ENCODE measurements around the gene HCCS. TPM values are rescaled to one million over a fixed set of nuclear protein-coding genes. Genes with fewer than 3 reads are reported as not detected.

The HCCS gene
- total and polyA plus RNA-seq, 2 experiments from 2014 or later: 18.6 to 27.7 TPM

DNA sequence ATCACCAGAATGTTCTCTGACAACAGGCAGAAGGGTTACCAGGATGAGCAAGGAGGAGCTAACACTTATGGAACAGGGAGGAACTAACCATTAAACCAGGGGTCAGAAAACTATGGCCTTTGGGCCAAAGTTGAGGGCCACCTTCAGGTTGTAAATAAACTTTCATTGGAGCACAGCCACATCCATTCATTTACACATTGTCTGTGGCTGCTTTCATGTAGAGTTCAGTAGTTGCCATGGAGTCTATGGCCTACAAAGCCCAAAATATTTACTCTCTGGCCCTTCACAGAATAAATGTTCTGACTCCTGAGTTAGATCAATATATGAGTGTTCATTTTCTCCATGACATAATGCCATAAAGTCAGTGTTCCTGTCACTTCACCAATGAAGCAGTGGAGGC, 13.2 kb upstream of the HCCS start:
- Histone ChIP-seq H3K4me2 (no peak overlapping the region), H3F3A (replicated peaks; ENCODE audit: low read depth) (no peaks in the 10 kb centered on the region), H3K27me3 (ENCODE audit: insufficient read depth) (no peaks in the 10 kb centered on the region), H3K4me3 (no peak overlapping the region), H3K79me2 (replicated peaks; ENCODE audit: insufficient read depth) (no peaks in the 10 kb centered on the region), H3K4me1 (ENCODE audit: insufficient read depth) (no peaks in the 10 kb centered on the region), H3K27ac (ENCODE audit: low read depth) (no peak overlapping the region), H4K20me1 (replicated peaks; ENCODE audit: insufficient read depth) (no peaks in the 10 kb centered on the region), H3K36me3 (ENCODE audit: insufficient read depth) (no peaks in the 10 kb centered on the region), H2AFZ (no peak overlapping the region), H3K9me2 (ENCODE audit: insufficient read depth) (no peaks in the 10 kb centered on the region)
- TF ChIP-seq ZNF331 (CRISPR knock-in tag; IDR thresholded peaks at IDR 0.05; ENCODE audit: low read depth) (no peak), STAT1 (IDR thresholded peaks at IDR 0.05; ENCODE audit: unreplicated experiment) (no peak), JUNB (IDR thresholded peaks at IDR 0.05; ENCODE audit: unreplicated experiment) (no peak)
- TF ChIP-seq, protein P1, sequence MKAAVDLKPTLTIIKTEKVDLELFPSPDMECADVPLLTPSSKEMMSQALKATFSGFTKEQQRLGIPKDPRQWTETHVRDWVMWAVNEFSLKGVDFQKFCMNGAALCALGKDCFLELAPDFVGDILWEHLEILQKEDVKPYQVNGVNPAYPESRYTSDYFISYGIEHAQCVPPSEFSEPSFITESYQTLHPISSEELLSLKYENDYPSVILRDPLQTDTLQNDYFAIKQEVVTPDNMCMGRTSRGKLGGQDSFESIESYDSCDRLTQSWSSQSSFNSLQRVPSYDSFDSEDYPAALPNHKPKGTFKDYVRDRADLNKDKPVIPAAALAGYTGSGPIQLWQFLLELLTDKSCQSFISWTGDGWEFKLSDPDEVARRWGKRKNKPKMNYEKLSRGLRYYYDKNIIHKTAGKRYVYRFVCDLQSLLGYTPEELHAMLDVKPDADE (IDR thresholded peaks at IDR 0.05): no peak
- TF ChIP-seq, protein P2, sequence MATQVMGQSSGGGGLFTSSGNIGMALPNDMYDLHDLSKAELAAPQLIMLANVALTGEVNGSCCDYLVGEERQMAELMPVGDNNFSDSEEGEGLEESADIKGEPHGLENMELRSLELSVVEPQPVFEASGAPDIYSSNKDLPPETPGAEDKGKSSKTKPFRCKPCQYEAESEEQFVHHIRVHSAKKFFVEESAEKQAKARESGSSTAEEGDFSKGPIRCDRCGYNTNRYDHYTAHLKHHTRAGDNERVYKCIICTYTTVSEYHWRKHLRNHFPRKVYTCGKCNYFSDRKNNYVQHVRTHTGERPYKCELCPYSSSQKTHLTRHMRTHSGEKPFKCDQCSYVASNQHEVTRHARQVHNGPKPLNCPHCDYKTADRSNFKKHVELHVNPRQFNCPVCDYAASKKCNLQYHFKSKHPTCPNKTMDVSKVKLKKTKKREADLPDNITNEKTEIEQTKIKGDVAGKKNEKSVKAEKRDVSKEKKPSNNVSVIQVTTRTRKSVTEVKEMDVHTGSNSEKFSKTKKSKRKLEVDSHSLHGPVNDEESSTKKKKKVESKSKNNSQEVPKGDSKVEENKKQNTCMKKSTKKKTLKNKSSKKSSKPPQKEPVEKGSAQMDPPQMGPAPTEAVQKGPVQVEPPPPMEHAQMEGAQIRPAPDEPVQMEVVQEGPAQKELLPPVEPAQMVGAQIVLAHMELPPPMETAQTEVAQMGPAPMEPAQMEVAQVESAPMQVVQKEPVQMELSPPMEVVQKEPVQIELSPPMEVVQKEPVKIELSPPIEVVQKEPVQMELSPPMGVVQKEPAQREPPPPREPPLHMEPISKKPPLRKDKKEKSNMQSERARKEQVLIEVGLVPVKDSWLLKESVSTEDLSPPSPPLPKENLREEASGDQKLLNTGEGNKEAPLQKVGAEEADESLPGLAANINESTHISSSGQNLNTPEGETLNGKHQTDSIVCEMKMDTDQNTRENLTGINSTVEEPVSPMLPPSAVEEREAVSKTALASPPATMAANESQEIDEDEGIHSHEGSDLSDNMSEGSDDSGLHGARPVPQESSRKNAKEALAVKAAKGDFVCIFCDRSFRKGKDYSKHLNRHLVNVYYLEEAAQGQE (IDR thresholded peaks at IDR 0.05; ENCODE audit: unreplicated experiment): no peak
- no peaks in the 10 kb centered on the region for H3K9me3 Mint-ChIP-seq
- H3K4me1 Mint-ChIP-seq: peaks cover 8% of the 10 kb centered on the region
- no peak overlapping the region for H3K27ac Mint-ChIP-seq
- no peak overlapping the region for H3K4me3 Mint-ChIP-seq
- peaks cover 4% of the 10 kb centered on the region for H3K27me3 Mint-ChIP-seq (ENCODE audit: insufficient read depth, low read depth, poor library complexity)
- no peak for ATAC-seq
- H3K36me3 Mint-ChIP-seq (ENCODE audit: low read depth): no peaks in the 10 kb centered on the region
- DNase-seq (ENCODE audit: low spot score): no peak

DNA sequence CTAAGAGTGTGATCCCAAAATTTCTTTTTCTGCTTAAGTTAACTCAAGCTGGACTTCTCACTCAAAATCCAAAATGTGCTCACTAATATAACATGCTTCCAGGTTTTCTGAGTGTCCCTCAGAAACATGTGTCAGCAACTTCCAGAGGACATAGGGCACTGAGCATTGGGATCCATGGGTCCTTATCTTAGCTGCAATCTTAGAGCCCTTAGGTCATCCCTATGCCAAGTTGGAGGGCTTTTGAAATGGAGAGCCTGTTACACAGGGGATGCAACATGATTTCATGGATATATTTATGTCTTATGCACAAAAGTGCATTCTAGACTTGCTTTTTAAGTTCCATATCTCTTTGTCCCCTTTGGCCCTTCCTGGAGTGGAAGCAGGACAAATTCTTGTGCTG, 11.7 kb upstream of the HCCS start:
- Mint-ChIP-seq H3K27me3 (ENCODE audit: insufficient read depth, low read depth, poor library complexity) (peaks cover 4% of the 10 kb centered on the region), H3K27ac (no peak overlapping the region), H3K36me3 (ENCODE audit: low read depth) (no peaks in the 10 kb centered on the region), H3K4me3 (no peak overlapping the region), H3K9me3 (no peaks in the 10 kb centered on the region), H3K4me1 (peaks cover 8% of the 10 kb centered on the region)
- H3K9me2 ChIP-seq (ENCODE audit: insufficient read depth): no peaks in the 10 kb centered on the region
- H3K4me1 ChIP-seq (ENCODE audit: insufficient read depth): no peaks in the 10 kb centered on the region
- H3K4me3 ChIP-seq: no peak overlapping the region
- no peaks in the 10 kb centered on the region for H4K20me1 ChIP-seq (replicated peaks; ENCODE audit: insufficient read depth)
- H3K27me3 ChIP-seq (ENCODE audit: insufficient read depth): no peaks in the 10 kb centered on the region
- H3K4me2 ChIP-seq: no peak overlapping the region
- ATAC-seq (no peak), DNase-seq (ENCODE audit: low spot score) (no peak)
- H3K79me2 ChIP-seq (replicated peaks; ENCODE audit: insufficient read depth): no peaks in the 10 kb centered on the region
- no peaks in the 10 kb centered on the region for H3F3A ChIP-seq (replicated peaks; ENCODE audit: low read depth)
- no peak overlapping the region for H2AFZ ChIP-seq
- H3K36me3 ChIP-seq (ENCODE audit: insufficient read depth): no peaks in the 10 kb centered on the region
- no peak overlapping the region for H3K27ac ChIP-seq (ENCODE audit: low read depth)
- TF ChIP-seq EZH2phosphoT487 (IDR thresholded peaks at IDR 0.05; ENCODE audit: unreplicated experiment) (no peak), STAT1 (IDR thresholded peaks at IDR 0.05; ENCODE audit: unreplicated experiment) (no peak), EZH2 (IDR thresholded peaks at IDR 0.05; ENCODE audit: low read depth, unreplicated experiment) (no peak), CREB1 (CRISPR knock-in tag; IDR thresholded peaks at IDR 0.05; ENCODE audit: low read depth) (no peak), POLR2AphosphoS5 (IDR thresholded peaks at IDR 0.05; ENCODE audit: low read depth) (no peak), NANOG (IDR thresholded peaks at IDR 0.05; ENCODE audit: borderline replicate concordance) (no peak), ZNF331 (CRISPR knock-in tag; IDR thresholded peaks at IDR 0.05; ENCODE audit: low read depth) (no peak), JUNB (IDR thresholded peaks at IDR 0.05; ENCODE audit: unreplicated experiment) (no peak)
- TF ChIP-seq, protein P2 (IDR thresholded peaks at IDR 0.05; ENCODE audit: unreplicated experiment): no peak
- TF ChIP-seq, protein P1 (IDR thresholded peaks at IDR 0.05): no peak

Measured in GM23338 (cell line).